T47D (cell line): ENCODE data around the gene MYBPC3.
A peak's percentile ranks its signal among the peaks of the same experiment; 100 is the strongest.

Source experiments
- DNase-seq, 2 experiments: peaks; one replicate each; pipeline versions ENCODE4 v3.0.0 to v3.0.0-alpha.2; 2011 to 2012; ENCODE audit warnings: low read depth in 1 of 2, low spot score in 1 of 2
- JUND ChIP-seq: IDR thresholded peaks from 2 replicates; pipeline ENCODE4 v1.6.1; 2012; ENCODE audit warnings: low read depth
- in situ Hi-C: cut with HindIII; loops from 2 replicates; pipeline ENCODE4 v1.10.0; 2016; ENCODE audit warnings: low sequenced_read_pairs, low pct_unique_long_range_greater_than_20kb

The MYBPC3 gene

DNA sequence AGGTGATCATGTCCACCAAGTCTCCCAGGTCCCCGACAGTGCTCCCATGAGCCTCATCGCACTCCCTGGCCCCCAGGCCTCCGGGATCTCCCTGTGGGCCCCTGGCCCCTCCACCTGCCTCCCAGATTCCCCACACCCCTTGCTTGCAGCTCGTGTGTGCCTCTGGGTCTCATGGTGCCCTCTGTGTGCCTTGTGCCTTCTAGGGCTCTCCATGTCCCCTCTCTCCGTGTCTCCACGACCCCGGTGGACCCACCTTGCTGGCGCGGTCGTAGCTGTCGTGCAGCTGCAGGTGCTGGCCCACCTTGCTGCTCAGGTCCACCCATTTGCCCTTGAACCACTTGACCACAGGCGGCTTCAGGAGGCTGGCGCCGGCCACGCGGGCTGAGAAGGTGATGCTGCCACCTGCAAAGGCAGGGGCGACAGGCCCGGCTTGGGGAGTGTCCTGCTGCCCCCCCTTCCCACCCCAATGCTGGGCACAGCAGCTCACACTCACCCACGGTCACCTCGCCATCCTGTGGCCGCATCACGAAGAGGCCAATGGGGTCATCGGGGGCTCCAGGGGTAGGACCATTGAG, 2.9 kb downstream of the MYBPC3 start:
- DNase-seq: no peak
- TF ChIP-seq JUND: no peak
- in situ Hi-C loops: no loop called here

DNA sequence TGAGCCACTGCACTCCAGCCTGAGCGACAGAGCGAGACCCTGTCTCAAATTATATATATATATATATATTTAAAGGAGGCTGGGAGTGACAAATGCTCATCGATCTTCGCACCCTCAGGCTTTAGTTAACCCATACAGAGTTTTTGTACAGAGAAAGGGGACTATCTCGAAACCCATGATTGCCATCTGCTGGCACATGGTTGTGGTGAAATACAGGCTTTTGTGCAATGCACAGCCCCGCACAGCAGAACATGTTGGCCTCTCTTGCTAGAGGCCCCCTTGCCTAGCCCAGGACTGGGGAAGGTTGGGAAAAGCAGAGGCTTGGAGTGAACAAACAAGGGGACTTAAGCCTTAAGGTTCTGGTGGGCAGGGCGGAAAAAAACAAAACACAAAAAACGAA, 3.6 kb downstream of the MYBPC3 start:
- TF ChIP-seq JUND: no peak
- peak; percentile 50 to 61 for DNase-seq
- in situ Hi-C loops: no loop called here

DNA sequence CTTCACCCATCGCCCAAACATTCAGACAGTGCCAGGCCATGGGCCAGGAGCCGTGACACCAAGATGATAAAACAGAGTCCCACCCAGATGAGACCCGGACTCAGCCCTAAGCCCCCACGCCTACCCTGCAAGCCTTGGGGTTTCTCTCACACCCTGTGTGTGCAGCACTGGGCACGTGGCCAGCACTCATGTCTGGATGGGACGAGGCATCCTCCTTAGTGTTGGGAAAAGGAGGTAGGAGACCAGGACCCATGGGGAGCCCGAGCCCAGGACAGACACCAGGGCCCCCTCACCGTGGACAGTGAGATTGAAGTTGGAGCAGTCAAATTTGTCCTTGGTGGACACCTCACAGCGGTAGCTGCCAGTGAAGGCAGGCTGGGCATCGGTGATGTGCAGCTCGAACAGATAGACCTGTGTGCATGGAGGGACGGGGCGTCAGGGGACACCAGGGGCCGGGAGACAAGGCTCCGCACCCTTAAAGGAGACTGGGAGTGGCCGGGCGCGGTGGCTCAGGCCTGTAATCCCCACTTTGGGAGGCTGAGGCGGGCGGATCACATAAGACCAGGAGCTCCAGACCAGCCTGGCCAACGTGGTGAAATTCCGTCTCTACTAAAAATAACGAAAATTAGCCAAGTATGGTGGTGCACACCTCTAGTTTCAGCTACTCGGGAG, 4.2 kb downstream of the MYBPC3 start:
- in situ Hi-C loops: no loop called here
- no peak for DNase-seq
- TF ChIP-seq JUND: no peak

DNA sequence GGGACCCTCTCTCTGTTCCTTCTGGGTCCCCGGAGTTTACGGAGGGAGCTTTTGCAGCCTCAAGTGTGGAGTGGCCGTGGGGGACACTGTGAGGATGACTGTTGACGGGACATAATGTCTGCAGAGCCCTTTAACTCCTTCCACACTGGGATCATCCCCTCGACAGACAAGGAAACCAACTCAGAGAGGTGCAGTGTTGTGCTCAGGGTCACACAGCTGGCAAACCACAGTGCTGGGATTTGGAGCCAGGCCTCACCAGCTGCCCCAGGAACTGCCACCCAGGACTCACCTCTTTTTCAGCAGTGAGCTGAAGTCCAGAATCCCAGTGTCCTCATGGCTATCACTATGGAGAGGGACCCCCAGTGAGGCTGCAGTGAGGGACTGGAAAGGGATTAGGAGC, 5.4 kb downstream of the MYBPC3 start:
- in situ Hi-C loops: no loop called here
- no peak for DNase-seq
- no peak for TF ChIP-seq JUND

DNA sequence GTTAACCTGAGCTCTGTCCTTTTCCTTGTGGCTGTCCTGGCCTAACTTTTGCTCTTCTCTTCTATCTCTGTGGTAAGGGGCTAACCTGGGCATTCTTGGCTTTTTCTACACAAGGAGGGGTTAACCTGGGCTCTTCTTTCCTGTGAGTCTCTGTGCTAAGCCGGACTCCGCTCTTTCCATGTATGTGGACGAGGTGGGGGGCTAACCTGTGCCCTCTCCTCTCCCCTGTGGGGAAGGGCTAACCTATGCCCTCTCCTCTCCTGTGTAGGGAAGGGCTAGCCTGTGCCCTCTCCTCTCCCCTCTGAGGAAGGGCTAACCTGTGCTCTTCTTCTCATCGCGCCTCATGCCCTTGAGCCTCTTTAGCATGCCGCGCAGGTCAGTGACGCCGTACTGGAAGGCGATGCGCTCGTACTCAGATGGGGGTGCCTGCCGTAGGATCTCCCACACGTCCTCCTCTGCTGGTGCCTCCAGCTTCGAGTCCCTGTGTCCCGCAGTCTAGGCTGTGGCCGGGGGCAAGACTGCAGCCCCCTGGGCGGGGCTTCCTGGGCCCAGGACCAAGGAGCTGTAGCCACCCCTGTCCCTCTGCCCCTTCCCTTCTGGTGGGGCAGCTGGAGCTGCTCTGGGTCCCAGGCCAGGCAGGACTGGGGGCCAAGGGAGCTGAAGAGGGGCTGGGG, 6.5 kb downstream of the MYBPC3 start:
- in situ Hi-C loops: no loop called here
- TF ChIP-seq JUND: no peak
- DNase-seq: no peak

DNA sequence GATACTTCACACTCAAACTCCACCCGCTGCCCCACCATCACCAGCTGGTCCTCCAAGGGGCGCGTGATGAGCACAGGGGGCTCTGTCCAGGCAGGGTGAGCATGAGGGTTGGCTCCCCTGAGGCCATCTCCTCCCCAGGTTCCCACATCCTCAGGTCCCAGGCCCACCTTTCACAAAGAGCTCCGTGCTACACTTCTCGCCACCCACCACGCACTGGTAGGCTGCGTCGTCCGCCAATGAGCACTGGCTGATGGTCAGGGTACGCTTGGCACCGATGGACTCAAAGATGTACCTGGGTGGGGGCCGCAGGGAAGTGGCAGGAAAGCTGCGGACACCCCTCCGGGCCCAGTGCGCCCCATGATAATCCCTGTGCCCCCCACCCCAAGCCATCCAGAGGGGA, 9.6 kb downstream of the MYBPC3 start:
- in situ Hi-C loops: no loop called here
- no peak for TF ChIP-seq JUND

DNA sequence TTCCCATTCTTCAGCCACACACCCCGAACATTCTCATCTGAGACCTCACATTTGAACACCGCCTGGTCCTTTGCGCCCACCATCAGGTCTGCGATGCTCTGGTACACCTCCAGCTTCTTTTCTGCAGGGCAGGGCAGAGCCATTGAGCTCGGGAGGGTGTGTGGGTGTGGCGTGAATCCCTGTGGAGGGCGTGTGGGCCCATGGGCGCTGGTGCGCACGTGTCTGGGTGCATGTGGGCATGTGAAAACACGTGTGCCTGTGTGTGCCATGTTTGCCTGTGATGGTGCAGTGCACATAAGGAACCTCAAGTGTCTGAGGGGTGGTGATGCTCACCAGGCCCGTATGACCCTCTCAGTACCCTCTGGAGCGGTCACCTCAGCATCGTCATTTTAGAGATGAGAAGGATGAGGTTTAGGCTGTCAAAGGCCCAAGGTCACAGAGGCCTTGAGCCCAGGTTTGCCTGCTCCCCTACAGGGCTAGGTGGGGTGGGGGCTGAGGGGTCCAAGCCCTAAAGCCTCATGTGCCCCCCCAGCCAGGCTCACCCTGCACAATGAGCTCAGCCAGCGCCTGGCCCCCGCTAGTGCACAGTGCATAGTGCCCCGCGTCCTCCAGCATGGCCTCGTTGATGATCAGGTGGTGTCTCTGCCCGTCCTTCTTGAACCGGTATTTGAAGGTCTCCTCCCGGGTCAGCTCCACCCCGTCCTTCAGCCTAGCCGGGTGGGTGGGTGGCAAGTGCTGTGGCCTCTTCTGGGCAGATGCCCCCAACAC, 10.3 kb downstream of the MYBPC3 start:
- no peak for DNase-seq
- in situ Hi-C loops: no loop called here
- TF ChIP-seq JUND: no peak

More for the DNA sequence above, 9.6 kb downstream of the MYBPC3 start:
- DNase-seq: no peak

DNA sequence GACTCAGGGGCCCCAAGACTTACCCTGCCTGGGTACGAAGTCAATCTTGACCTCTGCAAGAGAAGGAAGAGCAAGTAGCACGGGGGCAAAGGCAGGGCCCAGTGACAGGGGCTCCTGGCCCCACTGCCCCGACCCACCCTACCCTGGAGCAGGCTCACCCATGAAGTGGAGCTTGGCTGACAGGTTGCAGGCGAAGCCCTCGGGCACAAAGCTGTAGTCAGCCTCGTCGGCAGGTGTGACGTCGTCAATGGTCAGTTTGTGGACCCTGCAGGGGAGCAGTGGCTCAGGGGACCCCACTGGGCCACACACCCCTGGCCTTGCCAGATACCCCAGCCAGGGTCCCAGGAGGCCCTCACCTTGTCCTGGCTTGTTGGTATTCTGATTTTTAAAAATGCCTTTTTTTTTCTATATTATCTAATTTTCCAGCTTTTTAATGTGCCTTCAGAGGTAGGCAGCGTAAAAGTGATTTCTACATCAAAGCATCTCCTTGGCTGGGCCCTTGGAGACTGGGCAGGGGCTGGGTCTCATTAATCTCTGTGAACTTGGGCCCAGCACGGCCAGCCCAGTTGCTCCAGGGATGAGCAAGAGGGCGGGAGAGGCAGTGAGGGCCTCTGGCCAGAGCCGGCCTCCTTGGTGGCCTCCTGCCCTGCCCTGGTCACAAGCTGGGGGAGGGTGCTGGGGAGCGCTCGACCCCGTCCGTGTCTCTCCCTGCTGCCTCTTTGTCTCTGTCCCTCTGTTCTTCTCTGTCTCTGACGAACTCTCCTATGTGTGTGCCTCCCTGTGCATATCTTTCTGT, 11.3 kb downstream of the MYBPC3 start:
- no peak for DNase-seq
- no peak for TF ChIP-seq JUND
- in situ Hi-C loops: no loop called here

DNA sequence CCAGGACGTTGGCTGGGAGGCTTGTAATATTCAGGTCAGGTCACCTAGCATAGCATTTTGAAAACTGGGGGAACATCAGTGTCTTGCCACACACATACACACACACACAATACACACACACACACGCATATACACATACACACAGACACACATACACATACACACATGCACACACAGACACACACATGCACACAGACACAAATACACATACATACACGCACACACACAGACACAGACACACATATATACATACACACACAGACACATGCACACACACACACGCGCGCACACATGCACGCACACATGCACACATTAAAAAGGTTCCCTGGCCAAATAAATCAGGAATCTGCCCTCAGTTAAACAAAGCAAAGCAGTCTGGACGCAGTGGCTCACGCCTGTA, 12.5 kb downstream of the MYBPC3 start:
- no peak for DNase-seq
- TF ChIP-seq JUND: no peak
- in situ Hi-C loops: no loop called here

DNA sequence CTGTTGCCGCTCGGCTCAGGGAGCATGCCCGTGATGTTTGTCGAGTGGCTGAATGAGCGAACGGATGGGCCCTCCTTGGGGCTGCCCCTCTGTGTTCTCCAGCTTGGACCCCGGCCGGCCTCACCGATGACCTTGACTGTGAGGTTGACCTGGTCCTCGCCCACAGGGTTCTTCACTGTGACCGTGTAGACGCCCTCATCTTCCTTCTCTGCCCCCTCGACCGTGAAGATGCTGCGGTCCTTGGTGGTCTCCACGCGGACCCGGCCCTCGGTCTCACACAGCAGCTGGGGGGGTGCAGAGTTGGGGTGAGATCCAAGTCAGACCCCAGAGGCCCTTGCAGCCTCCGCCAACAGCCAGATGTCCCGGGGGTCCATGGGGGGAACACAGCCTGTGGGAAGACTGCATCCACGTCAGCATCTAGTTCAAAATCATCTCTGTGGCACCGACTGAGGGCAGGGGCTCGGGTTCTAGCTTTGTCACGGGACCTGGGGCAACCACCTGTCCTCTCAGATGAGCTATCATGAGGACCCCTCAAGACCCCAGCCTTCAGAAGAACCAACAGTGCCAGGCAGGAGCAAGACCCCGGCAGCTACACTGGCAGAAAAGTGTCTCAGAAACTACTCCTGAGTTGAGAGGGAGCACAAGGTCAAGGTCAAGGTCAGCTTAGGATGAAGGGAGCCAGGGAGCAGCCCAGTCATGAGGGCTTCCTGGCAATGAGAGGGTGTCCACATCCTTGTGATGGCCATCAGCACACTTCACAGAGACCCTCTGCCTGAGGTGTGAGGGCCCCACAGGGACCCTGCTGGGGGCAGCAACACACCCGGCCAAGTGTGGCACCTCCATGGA, 13.9 kb downstream of the MYBPC3 start:
- TF ChIP-seq JUND: no peak
- in situ Hi-C loops: no loop called here
- DNase-seq: no peak

DNA sequence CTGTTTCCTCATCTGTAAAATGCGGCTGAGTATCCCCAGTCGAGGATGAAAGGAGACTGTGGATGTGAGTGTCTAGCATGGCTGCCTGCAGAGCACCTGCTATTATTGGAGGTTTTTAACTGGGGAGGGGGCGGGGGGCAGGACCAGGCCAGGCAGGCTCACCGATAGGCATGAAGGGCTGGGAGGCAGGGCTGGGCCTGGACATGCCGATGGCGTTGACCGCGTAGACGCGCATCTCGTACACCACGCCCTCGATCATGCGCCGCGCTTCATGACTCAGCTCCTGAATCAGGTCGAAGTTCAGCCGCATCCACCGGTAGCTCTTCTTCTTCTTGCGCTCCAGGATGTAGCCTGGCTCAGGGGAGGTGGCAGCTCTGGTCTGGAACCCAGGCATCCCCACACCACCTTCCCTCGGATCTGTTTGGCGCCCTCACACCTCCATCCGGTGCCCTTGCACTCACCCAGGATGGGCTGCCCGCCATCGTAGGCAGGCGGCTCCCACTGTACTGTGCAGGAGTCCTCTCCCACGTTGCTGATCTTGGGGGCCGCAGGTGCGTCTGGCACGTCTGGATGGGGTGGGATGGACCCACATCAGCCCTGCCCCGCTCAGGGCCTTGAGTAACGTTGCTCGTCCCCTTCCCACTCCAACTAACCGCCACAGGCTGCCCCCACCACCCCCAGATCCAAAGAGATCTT, 15.1 kb downstream of the MYBPC3 start:
- in situ Hi-C loops: no loop called here
- no peak for DNase-seq
- no peak for TF ChIP-seq JUND
